ENCODE measurements around the gene RBM28.

DNA sequence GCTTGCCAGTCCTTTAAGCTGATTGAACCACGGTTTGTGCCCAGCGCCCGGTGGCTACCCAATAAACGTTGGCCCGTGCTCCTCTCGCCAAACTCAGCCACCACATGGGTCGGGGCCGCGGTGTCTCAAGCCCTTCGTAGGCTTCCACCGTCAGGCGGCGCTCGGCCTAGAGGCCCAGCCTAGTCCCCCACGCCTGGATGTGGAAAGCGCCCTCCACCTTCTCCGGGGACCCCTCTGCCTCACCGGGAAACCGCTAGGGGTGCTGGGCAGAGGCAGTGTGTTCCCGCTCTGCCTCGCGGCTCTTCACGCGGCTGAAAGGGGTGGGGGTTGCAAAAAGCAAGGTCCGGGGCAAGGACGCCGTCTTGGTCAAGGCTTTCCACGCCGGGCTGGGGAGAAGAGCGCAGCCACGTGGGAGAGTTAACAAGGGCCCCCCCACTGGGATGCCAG is 72.9 kb downstream of the RBM28 start:
- TF ChIP-seq GATA3 (IDR thresholded peaks at IDR 0.05; ENCODE audit: low read depth, low read length) (no peak), GATA2 (IDR thresholded peaks at IDR 0.05; ENCODE audit: low read depth, low read length) (no peak)

Data from SH-SY5Y (cell line).